H9 (cell line): ENCODE results near the gene TOGARAM2. TPM values are rescaled to one million over a fixed set of nuclear protein-coding genes. Genes with fewer than 3 reads are reported as not detected.

Experiments
- DNase-seq: peaks from one replicate; pipeline ENCODE4 v3.0.0-alpha.2; 2017
- H2AFZ ChIP-seq: one replicate; pipeline ENCODE4 v1.6.1; 2013; ENCODE audit warnings: mild to moderate bottlenecking, low read length, control low read depth, moderate library complexity
- H2AK5ac ChIP-seq: 2 replicates; pipeline ENCODE4 v1.6.1; 2013; ENCODE audit warnings: low read length, control low read depth, mixed read lengths; ENCODE audit not compliant: insufficient read length
- H2BK120ac ChIP-seq: one replicate; pipeline ENCODE4 v1.6.1; 2013; ENCODE audit warnings: low read depth, mild to moderate bottlenecking, low read length, control low read depth, inconsistent platforms; ENCODE audit not compliant: poor library complexity, severe bottlenecking
- H2BK12ac ChIP-seq: 2 replicates; pipeline ENCODE4 v1.6.1; 2013; ENCODE audit warnings: low read length, control low read depth, mixed read lengths, low read depth; ENCODE audit not compliant: insufficient read length
- H2BK15ac ChIP-seq: 2 replicates; pipeline ENCODE4 v1.6.1; 2013; ENCODE audit warnings: low read depth, low read length, control low read depth
- H2BK20ac ChIP-seq: one replicate; pipeline ENCODE4 v1.6.1; 2013; ENCODE audit warnings: low read depth, mild to moderate bottlenecking, low read length, control low read depth, inconsistent platforms; ENCODE audit not compliant: poor library complexity, severe bottlenecking
- H2BK5ac ChIP-seq: 2 replicates; pipeline ENCODE4 v1.6.1; 2013; ENCODE audit warnings: low read length, control low read depth, mixed read lengths; ENCODE audit not compliant: insufficient read length
- H3K14ac ChIP-seq: 2 replicates; pipeline ENCODE4 v1.6.1; 2013; ENCODE audit warnings: low read length, control low read depth; ENCODE audit not compliant: insufficient read depth
- H3K18ac ChIP-seq: 2 replicates; pipeline ENCODE4 v1.6.1; 2013; ENCODE audit warnings: low read depth, mild to moderate bottlenecking, mixed read lengths, low read length, control low read depth; ENCODE audit not compliant: insufficient read length
- H3K23ac ChIP-seq: 2 replicates; pipeline ENCODE4 v1.6.1; 2013; ENCODE audit warnings: low read length, control low read depth, mixed read lengths, low read depth; ENCODE audit not compliant: insufficient read length
- H3K23me2 ChIP-seq: 2 replicates; pipeline ENCODE4 v1.6.1; 2013; ENCODE audit warnings: low read depth, mild to moderate bottlenecking, mixed read lengths, low read length, control low read depth; ENCODE audit not compliant: insufficient read length, poor library complexity, severe bottlenecking
- H3K27ac ChIP-seq: 2 replicates; pipeline ENCODE4 v1.5.1; 2013; ENCODE audit warnings: low read length, control low read depth, mixed read lengths, low read depth; ENCODE audit not compliant: insufficient read length
- H3K27me3 ChIP-seq: 2 replicates; pipeline ENCODE4 v1.6.1; 2013; ENCODE audit warnings: low read length, control low read depth, inconsistent platforms; ENCODE audit not compliant: insufficient read depth
- H3K4ac ChIP-seq: 2 replicates; pipeline ENCODE4 v1.6.1; 2013; ENCODE audit warnings: low read depth, mild to moderate bottlenecking, control low read depth, inconsistent platforms, low read length, moderate library complexity
- H3K4me1 ChIP-seq: 2 replicates; pipeline ENCODE4 v1.6.1; 2013; ENCODE audit warnings: low read length, control low read depth, inconsistent platforms; ENCODE audit not compliant: insufficient read depth
- H3K4me2 ChIP-seq: 2 replicates; pipeline ENCODE4 v1.6.1; 2013; ENCODE audit warnings: low read length, control low read depth, mixed read lengths; ENCODE audit not compliant: insufficient read length, insufficient read depth
- H3K56ac ChIP-seq: 2 replicates; pipeline ENCODE4 v1.6.1; 2013; ENCODE audit warnings: low read depth, mild to moderate bottlenecking, mixed read lengths, low read length, control low read depth; ENCODE audit not compliant: insufficient read length
- H3K79me1 ChIP-seq: 2 replicates; pipeline ENCODE4 v1.6.1; 2013; ENCODE audit warnings: low read depth, mild to moderate bottlenecking, moderate library complexity, low read length, control low read depth, inconsistent platforms; ENCODE audit not compliant: insufficient read depth, poor library complexity, severe bottlenecking
- H3K79me2 ChIP-seq: 2 replicates; pipeline ENCODE4 v1.6.1; 2013; ENCODE audit warnings: low read length, control low read depth, inconsistent platforms; ENCODE audit not compliant: insufficient read depth
- H3K9ac ChIP-seq: 2 replicates; pipeline ENCODE4 v1.6.1; 2013; ENCODE audit warnings: low read length, control low read depth, mixed read lengths; ENCODE audit not compliant: insufficient read length; ENCODE audit errors: extremely low read depth
- H3K9me3 ChIP-seq: one replicate; pipeline ENCODE4 v1.6.1; 2013; ENCODE audit warnings: low read depth, low read length, inconsistent platforms; ENCODE audit not compliant: control insufficient read depth
- H3T11ph ChIP-seq: one replicate; pipeline ENCODE4 v1.6.1; 2013; ENCODE audit warnings: mild to moderate bottlenecking, low read length, control low read depth, inconsistent platforms
- H4K20me1 ChIP-seq: one replicate; pipeline ENCODE4 v1.6.1; 2013; ENCODE audit not compliant: control insufficient read depth, insufficient read length, insufficient read depth
- H4K5ac ChIP-seq: 2 replicates; pipeline ENCODE4 v1.6.1; 2013; ENCODE audit warnings: low read depth, mild to moderate bottlenecking, mixed read lengths, low read length, control low read depth; ENCODE audit not compliant: insufficient read length
- H4K8ac ChIP-seq: replicated peaks from 2 replicates; pipeline ENCODE4 v1.6.1; 2013; ENCODE audit warnings: low read length, control low read depth, mixed read lengths, low read depth; ENCODE audit not compliant: insufficient read length
- H4K91ac ChIP-seq: 2 replicates; pipeline ENCODE4 v1.6.1; 2013; ENCODE audit warnings: low read depth, mild to moderate bottlenecking, moderate library complexity, mixed read lengths, low read length, control low read depth; ENCODE audit not compliant: insufficient read length
- H3K27ac Mint-ChIP-seq, 3 experiments: 2 replicates in 2 of 3; 3 replicates in 1 of 3; pipeline ENCODE4 v1.8.0; 2020 to 2021; ENCODE audit warnings: mixed read lengths in 3 of 3, mild to moderate bottlenecking in 1 of 3, moderate library complexity in 1 of 3
- H3K27me3 Mint-ChIP-seq: 2 replicates; pipeline ENCODE4 v1.8.0; 2021; ENCODE audit warnings: low read depth, mild to moderate bottlenecking, moderate library complexity, mixed read lengths
- H3K36me3 Mint-ChIP-seq, 3 experiments: 2 replicates in 2 of 3; 3 replicates in 1 of 3; pipeline ENCODE4 v1.8.0; 2020 to 2021; ENCODE audit warnings: low read depth in 3 of 3, mixed read lengths in 3 of 3; ENCODE audit not compliant: insufficient read depth in 1 of 3
- H3K4me1 Mint-ChIP-seq, 2 experiments: 2 replicates each; pipeline ENCODE4 v1.8.0; 2020; ENCODE audit warnings: mixed read lengths in 2 of 2
- H3K4me3 Mint-ChIP-seq, 2 experiments: 2 replicates in 1 of 2; 3 replicates in 1 of 2; pipeline ENCODE4 v1.8.0; 2020 to 2021; ENCODE audit warnings: mild to moderate bottlenecking in 2 of 2, mixed read lengths in 2 of 2, moderate library complexity in 1 of 2
- H3K9me3 Mint-ChIP-seq, 2 experiments: 2 replicates in 1 of 2; 3 replicates in 1 of 2; pipeline ENCODE4 v1.8.0; 2020; ENCODE audit warnings: mild to moderate bottlenecking in 2 of 2, mixed read lengths in 2 of 2, moderate library complexity in 1 of 2
- WGBS: extraction: QIAGEN DNeasy Blood & Tissue Kit; methylation state at CpG from one replicate; pipeline ENCODE4 v1.1.7; 2013; ENCODE audit warnings: missing lambda C conversion rate, low lambda C conversion rate, mixed read lengths; ENCODE audit not compliant: insufficient read length; ENCODE audit errors: extremely low coverage; 5-methylcytosine and 5-hydroxymethylcytosine counted together
- total RNA-seq: library from RNA; stranded (reverse); gene quantifications from 2 replicates; pipeline ENCODE4 v1.2.1, GENCODE V29; 2021
- TF ChIP-seq, protein P1 (sequence below): fragments of 200-600 bp; sonication (generic); conservative IDR thresholded peaks from 3 replicates; pipeline ENCODE4 v1.8.0; 2021; ENCODE audit warnings: antibody characterized with exemption, mild to moderate bottlenecking

The TOGARAM2 gene
- total RNA-seq, 1 experiment from 2014 or later = 0.83 TPM

DNA sequence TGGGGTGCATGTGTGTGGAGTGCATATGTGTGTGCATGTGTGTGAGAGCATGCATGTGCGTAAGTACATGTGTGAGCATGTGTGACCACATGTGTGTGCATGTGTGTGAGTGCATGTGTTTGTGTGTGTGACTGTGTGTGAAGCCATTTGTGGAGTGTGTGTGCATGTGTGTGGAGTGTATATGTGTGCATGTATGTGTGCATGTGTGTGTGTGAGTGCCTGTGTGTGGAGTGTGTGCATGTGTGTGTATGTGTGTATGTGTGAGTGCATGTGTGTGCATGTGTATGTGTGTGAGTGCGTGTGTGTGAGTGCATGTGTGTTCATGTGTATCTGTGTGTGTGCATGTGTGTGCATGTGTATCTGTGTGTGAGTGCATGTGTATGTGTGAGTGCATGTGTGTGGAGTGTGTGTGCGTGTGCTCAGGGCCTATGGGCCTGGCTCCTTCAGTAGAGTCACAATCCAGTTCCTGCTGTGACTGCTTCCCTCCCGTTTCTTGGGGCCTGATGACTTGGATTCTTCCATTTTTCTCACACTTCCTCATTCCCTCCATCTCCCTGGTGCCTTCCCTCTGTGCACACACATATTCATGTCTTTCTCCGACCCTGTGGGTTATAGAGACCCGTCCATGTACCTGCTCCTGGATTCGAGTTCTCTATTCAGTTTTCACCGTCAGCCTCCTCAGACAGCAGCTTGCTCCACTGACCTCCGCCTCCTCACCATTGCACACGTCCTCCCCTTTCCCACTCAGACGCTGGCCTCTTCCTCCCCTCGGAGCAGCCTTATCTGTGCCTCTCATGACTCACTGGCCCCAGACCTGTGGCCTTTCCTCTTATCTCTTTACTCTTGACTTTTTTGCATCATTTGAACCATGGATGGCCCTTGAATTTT, 25.2 kb downstream of the TOGARAM2 start:
- H2BK15ac ChIP-seq = no peak overlapping the region
- H3K27me3 Mint-ChIP-seq = no peaks in the 10 kb centered on the region
- WGBS = no CpG with 5 or more reads among the region's 12 CpGs

More for the DNA sequence above, 25.2 kb downstream of the TOGARAM2 start:
- Histone ChIP-seq H3K4me2 (no peak overlapping the region), H2BK12ac (no peak overlapping the region), H2AK5ac (no peak overlapping the region), H2BK120ac (no peak overlapping the region), H3K23me2 (no peaks in the 10 kb centered on the region), H3K9me3 (no peaks in the 10 kb centered on the region), H4K8ac (no peak overlapping the region), H3K23ac (no peak overlapping the region), H3K27ac (no peak overlapping the region), H4K20me1 (no peaks in the 10 kb centered on the region), H3K18ac (no peak overlapping the region), H2AFZ (no peak overlapping the region), H3K56ac (no peak overlapping the region), H3K4ac (no peak overlapping the region), H2BK20ac (no peak overlapping the region), H2BK5ac (no peak overlapping the region), H3K27me3 (no peaks in the 10 kb centered on the region), H3K9ac (no peak overlapping the region), H3K14ac (no peak overlapping the region), H3K4me1 (no peaks in the 10 kb centered on the region; the same call in 1 of the 2 replicates), H4K5ac (no peak overlapping the region), H3K79me2 (no peaks in the 10 kb centered on the region), H4K91ac (no peak overlapping the region), H3K79me1 (no peaks in the 10 kb centered on the region), H3T11ph (no peak overlapping the region)
- peaks cover 10 to 17% of the 10 kb centered on the region in 2 experiments for H3K4me1 Mint-ChIP-seq
- no peaks in the 10 kb centered on the region for H3K36me3 Mint-ChIP-seq
- H3K9me3 Mint-ChIP-seq = no peaks in the 10 kb centered on the region
- no peak overlapping the region for H3K4me3 Mint-ChIP-seq
- DNase-seq = no peak
- H3K27ac Mint-ChIP-seq = no peak overlapping the region
- TF ChIP-seq, protein P1, sequence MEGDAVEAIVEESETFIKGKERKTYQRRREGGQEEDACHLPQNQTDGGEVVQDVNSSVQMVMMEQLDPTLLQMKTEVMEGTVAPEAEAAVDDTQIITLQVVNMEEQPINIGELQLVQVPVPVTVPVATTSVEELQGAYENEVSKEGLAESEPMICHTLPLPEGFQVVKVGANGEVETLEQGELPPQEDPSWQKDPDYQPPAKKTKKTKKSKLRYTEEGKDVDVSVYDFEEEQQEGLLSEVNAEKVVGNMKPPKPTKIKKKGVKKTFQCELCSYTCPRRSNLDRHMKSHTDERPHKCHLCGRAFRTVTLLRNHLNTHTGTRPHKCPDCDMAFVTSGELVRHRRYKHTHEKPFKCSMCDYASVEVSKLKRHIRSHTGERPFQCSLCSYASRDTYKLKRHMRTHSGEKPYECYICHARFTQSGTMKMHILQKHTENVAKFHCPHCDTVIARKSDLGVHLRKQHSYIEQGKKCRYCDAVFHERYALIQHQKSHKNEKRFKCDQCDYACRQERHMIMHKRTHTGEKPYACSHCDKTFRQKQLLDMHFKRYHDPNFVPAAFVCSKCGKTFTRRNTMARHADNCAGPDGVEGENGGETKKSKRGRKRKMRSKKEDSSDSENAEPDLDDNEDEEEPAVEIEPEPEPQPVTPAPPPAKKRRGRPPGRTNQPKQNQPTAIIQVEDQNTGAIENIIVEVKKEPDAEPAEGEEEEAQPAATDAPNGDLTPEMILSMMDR = no peak
